Hematopoietic multipotent progenitor cell treated with erythropoietin and hydrocortisone succinate and interleukin-3 and kit ligand, for 8 days (in vitro differentiated cells): ENCODE measurements around the gene FCAMR.
"Not testable (repeated sequence)": the region's sequence is repeated elsewhere in the genome, so short reads cannot be mapped to it uniquely, and the experiment has no call there.

Experiments used
- DNase-seq: peaks from one replicate; pipeline ENCODE4 v3.0.0-alpha.2; 2015

FCAMR gene

GRCh38 chr1:206930210-206930798 is 40.0 kb downstream of the FCAMR start:
- no peak for DNase-seq

DNA sequence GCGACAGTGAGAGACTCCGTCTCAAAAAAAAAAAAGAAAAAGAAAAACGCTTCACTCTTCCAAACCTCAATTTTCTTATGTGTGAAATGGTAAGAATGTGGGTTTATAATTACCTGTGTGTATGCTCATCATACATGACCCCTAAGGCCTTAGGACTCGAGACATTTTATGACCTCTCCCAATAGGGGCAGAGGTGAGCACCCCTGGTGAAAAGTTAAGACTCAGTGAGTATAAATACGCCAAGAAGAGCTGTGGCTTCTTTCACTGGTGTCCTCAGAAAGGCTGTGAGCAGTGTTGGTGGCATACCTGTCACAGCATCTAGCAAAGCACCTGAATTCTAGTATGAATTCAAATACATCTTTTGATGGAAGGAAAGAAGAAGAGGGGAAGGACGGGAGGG is 40.7 kb downstream of the FCAMR start:
- DNase-seq = no peak

- no peak for DNase-seq
Observed at GRCh38 chr1:206926286-206926685, 44.0 kb downstream of the FCAMR start.

- DNase-seq = peak; percentile 52
Observed at GRCh38 chr1:206925106-206925736, 45.0 kb downstream of the FCAMR start.

GRCh38 chr1:206924592-206925105 is 45.6 kb downstream of the FCAMR start:
- DNase-seq = no peak

DNA sequence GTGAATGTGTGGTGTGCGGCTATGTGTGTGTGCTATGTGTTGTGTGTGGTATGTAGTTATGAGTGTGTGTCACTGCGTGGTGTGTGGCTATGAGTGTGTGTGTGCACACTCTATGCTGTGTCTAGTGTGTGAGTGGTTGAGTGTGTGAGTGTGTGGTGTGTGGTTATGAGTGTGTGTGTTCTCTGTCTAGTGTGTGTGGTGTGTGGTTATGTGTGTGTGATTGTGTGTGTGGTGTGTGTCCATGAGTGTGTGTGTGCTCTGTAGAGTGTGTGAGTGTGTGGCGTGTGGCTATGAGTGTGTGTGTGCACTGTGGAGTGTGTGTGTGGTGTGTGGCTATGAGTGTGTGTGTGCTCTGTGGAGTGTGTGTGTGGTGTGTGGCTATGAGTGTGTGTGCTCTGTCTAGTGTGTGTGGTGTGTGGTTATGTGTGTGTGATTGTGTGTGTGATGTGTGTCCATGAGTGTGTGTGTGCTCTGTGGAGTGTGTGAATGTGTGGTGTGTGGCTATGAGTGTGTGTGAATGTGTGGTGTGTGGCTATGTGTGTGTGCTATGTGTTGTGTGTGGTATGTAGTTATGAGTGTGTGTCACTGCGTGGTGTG is 46.2 kb downstream of the FCAMR start:
- DNase-seq = not testable (repeated sequence)

DNA sequence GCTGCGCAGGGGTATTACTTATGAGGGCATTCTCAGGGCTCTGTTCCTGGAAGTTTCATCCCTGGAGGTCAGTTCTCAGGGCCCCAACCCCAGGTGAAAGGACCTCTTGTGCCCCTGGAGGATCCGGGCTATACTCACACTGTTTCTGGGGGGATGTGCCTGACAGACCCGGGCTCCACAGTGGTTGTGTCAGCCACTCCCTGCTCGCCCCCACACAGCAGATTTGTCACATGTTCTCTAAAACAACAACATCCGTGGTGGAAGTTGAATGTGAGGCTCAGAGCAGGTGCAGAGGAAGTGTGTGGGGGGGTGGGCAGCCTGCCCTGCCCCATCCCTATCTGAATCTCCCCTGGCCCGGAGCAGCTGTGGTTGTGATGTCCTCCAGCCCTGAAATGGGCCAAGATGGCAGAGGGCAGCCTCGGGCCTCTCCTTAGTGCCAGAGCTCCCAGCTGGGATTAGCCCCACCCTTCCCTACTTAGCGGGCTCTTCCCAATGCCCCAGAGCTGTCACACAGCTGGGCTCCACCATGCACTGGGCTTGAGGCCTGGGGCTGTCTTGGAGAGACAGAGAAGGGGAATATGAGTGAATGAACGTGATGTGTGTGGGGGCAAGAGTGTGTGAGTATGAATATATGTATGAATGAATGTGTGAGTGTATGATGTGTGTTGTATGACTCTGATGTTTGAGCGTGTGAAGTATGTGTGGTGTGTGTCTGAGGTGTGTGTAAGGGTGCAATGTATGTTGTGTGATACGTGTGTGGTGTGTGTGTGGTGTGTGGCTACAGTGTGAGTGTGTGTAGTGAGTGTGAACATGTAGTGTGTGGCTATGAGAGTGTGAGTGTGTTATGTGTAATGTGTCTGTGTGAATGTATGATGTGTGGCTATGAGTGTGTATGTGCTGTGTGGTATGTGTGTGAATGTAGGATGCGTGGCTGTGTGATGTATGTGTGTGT is 47.0 kb downstream of the FCAMR start:
- DNase-seq = no peak

- DNase-seq = no peak
Observed at GRCh38 chr1:206922524-206922923, 47.7 kb downstream of the FCAMR start.

GRCh38 chr1:206921772-206922265 is 48.4 kb downstream of the FCAMR start, which contains the start of gene FCMR:
Gene FCMR (minus strand): TSS chr1:206921941. CDS start chr1:206921854, 87 bp downstream.
- no peak for DNase-seq

DNA sequence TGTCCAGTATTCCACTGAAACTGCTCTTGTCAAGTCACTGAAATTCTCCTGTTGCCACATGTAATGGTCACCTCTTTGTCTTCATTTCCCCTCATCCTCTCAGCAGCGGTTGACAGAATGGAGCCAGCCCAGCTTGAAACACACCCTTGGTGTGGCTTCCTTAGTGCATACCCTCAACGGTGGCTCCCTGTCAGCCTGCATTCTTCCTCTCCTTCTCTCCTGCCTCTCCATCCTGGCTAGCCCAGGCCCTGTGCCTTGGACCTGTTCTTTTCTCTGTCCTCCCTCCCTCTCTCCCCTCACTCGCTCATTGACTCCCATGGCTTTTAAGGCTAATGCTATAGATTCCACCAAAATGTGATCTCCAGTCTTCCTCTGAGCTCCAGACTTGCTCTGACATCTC is 52.2 kb downstream of the FCAMR start:
- DNase-seq = no peak

- DNase-seq = no peak
Observed at GRCh38 chr1:206916000-206916709, 54.1 kb downstream of the FCAMR start.

DNA sequence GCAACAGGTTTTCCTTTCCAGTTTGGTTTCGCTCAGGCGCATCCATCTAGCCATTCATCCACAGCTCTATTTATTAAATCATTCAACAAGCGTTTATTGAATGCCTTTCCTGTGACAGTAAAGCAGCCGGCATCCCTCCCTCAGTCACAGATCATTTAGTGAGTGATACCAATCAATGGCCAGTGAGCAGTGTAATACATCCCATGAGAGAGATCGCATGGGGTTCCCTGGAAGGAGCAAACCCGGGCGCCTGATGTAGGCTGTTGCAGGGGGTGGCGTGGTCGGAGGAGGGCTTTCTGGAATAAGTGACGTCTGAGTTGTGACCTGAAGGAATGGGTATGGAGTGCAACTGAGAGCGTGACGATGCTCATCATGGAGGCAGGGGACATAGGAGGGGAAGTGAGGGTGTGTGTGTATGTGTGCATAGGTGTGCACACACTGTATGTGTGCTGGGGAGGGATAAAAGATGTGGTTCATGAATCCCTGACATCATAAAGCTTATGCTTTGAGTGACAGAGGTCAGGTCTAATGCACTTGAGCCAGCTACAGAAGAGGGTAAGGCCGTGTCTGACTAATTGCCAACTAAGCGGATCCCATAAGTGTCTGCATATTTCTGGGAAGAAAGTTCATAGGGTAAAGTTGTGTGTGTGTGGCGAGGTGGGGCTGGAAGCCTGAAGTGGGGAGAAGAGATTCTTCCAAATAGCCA is 55.1 kb downstream of the FCAMR start:
- no peak for DNase-seq

DNA sequence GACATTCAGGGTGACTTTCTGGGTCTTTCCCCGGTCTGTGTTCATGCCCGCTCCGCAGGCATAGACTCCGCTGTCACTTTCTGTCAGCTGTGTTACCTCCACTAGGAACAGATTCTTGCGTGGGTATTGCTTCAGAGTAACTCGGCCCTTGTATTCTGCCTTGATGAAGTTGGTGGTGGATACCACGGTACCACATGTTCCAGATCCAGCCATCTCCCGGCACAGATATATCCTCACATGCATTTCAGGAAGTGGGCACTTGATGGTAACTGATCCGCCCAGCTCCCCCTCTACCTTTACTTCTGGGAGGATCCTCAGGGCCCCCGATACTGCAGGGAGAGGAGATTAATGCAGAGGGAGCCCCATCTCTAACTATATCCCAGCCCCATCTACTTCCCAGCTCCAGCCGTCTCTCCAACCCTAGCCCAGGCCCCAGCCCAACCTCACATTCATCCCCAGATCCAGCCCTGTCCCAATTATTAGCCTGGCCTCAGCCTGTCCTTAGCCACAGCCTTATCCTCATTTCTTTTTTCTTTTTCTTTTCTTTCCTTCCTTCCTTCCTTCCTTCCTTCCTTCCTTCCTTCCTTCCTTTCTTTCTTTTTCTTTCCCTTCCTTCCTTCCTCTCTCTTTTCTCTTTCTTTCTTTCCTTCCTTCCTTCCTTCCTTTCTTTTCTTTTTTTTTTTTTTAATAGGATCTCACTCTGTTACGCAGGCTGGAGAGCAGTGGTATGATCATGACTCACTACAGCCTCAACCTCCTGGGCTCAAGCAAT is 56.3 kb downstream of the FCAMR start:
- DNase-seq = no peak

DNA sequence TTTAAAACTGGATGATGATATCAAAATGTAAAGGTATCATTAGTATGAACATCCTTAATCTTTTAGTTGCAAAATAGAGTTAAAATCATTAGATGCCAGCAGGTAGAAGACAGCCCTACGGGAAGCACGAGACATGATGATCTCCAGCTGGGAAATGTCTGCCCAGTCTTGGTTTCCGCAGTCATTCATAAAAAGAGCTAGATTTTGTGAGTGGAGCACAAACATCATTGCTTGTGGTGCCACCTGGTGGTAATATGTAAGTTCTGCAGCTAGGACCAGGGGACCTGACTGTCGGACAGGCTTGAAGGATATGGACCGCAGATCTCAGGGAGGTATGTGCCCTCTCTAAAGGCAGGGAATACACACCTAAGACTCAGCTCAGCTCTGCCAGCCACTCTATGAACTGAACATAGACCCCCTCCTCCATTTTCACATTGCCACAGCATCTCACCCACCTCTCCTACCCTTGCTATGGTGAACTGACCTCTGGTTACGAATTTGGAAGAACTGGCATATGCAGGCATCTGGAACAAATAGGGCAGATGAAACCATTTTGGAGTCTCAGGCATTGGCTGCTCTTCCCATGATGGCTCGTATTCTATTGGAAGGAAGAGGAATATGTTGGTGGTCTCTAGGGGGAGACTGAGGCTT is 57.7 kb downstream of the FCAMR start:
- DNase-seq = peak; percentile 86

DNA sequence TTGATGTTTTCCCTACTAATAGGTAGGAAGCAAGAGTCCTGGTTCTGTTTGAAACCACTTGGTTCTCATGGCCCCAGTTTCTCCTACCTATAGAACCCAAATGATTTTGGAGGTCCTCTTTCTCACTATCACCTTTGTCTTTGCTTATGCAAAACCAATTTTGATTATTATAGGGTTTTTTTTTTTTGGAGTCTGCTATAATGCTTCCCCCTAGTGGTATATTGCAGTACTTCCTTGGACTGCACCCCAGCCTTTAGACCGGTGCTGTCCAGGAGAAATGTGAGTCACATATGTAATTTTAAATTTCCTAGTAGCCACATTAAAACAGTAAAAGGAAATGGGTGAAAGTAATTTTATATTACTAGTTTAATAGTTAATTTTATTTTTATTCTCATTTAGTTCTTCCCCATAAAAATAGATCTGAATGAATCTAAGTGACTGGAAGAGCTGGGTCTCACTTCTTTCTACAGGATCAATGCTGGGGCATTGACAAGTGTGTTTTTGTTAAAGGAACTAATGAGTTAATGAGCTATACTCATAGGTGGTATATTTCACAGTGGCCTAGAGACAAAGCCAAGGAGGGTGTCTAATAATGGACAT is 59.1 kb downstream of the FCAMR start:
- peak; percentile 63 for DNase-seq

- DNase-seq = no peak
Observed at GRCh38 chr1:206909883-206910318, 60.4 kb downstream of the FCAMR start.

DNA sequence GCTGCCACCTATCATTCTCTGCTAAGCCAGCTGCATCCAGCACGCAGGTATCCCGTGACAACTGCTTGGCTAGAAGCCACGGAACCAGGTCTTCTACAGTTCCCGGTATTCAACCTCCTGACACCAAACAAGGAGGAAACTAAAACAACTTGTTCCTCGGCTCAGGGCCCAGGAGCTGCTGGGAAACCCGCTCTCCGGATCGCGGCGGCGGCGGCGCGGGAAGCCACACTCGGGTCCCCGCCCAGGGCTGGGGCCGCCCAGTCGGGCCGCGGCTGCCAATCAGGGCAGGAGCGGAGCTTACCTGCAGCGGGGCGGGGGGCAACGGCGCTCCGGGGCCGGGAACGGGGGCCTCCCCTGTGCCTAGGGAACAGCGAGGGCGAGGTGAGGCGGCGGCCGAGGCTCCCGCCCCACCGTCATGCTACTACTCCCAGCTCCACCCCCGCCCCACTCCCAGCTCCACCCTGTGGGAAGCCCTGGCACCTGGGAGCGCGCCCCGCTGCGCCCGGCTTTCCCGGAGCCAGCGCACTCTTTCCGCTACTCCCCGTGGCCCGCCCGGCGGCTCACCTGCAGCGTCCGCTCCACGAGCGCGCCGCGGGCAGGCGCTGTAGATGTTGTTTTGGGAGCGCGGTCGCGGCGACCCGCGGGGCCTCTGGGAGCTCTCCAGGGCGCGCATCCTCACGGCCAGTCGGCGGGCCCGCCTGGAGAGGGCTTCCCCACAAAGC is 60.9 kb downstream of the FCAMR start:
- DNase-seq = no peak

DNA sequence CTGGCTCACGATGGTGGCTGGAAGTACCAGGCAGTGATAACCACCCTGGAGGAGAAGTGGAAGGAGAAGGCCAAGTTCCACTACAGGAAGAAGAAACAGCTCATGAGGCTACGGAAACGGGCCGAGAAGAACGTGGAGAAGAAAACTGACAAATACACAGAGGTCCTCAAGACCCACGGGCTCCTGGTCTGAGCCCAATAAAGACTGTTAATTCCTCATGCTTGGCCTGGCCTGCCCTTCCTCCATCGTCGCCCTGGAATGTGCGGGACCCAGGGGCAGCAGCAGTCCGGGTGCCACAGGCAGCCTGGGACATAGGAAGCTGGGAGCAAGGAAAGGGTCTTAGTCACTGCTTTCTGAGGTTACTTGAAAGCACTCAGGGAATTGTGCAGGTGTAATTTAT is 62.2 kb downstream of the FCAMR start:
- no peak for DNase-seq
